Measurements from ENCODE around the gene PHLDA3.

The PHLDA3 gene

DNA sequence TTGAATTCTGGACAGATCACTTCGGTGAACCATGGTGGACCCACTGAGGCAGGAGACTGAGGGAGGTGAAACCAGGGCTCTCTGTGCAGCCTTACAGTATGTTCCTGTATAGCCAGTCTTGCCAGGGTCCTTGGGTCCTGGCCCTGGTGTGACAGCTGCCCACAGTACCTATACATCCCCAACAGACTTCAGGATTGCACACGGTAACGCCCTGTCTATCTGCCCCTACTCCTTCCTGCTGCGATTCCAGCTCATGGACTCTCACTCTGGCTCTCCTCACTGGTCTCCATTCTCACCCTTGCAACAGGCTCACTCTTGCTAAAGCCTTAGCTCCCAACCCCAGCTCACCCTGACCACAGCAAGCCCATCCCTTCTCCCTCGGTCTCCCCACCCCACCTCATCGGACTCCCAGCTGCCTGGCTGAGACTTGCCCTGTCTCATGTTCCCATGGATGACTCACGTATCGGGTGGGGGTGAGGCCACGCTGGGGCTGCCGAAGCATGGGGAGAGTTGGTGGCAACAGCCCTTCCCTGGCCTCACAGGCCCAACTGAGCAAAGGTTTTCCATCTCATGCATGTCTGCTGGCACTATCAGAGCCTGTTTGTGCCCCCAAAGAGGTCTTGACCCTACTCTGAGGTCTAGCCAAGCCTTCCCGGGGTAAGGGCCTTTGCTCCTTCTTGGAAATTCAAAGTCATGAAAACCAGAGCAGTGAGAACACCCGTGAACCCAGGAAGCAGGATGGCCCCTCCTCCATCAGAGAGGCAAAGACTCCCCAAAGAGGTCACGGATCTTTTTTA is 7.1 kb downstream of the PHLDA3 start:
- DNase-seq (ENCODE audit: low read depth in 3 of 3) = no peak

DNA sequence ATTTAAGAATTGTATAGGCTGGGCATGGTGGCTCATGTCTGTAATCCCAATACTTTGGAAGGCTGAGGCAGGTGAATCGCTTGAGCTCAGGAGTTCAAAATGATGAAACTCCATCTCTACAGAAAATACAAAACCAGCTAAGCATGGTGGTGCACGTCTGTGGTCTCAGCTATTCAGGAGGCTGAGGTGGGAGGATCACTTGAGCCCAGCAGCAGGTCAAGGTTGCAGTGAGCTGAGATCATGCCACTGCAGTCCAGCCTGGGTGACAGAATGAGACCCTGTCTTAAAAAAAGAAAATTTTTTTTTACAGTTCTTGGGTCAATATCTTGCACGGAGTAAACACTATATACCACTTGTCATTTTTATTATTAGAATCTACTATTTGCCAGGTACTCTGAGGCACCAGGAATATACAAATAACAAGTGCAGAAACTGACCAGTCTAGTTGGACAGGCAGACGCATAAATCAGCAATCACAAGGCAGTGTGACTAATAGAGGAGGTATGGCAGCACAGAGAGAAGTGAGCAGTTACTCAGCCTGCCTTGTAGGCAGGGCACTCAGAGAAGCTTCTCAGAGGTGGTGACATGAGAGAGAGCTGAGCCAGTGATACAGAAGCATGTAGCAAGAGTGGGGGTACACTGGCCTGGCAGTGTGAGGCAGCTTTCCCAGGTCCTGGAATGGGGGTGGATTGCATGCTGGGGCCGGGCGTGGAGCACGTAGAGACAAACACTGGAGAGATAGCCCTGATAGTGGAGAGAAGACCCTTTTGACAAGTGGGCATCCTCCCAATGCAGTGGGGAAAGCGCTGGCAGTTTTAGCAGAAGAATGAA is 8.0 kb downstream of the PHLDA3 start:
- no peak for DNase-seq (ENCODE audit: low read depth in 3 of 3)

DNA sequence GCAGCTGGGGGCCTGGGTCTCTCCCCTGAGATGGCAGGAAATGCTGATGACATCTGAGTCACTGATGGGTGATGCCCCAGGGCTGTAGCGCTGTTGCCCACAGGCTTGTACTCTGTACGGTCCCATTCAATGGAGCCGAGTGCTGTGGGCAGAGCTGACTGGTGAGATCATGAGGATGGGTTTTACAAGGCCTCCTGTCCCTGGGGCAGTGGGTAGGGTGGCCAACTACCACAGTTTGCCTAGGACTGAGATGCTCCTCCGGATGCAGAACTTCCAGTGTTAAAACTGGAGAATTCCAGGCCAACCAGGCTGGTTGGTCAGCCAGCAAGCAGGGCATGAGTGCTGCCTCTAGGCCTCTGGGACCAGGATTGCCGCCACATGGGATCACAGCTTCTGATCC is 9.2 kb downstream of the PHLDA3 start:
- no peak for DNase-seq (ENCODE audit: low read depth in 3 of 3)

DNA sequence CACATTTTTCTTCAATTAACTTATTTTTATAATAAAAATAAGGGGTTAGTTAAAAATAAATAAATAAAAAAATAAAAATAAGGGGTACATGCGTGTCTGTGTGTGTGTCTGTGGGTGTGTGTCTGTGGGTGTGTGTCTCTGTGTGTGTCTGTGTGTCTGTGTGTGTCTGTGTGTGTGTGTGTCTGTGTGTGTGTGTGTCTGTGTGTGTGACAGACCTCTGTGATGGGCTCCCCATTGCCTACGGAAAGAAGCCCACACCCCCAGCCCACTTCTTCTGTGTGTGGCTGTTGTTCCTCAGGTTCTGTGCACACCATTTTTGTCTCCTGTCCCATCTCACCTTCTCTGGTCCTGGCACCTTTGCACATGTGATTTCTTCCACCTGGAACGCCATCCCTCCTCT is 9.9 kb downstream of the PHLDA3 start:
- no peak for DNase-seq (ENCODE audit: low read depth in 3 of 3)

GRCh38 chr1:201457508-201457960 is 11.5 kb downstream of the PHLDA3 start:
- no peak for DNase-seq (ENCODE audit: low read depth in 3 of 3)

GRCh38 chr1:201456499-201457309 is 12.3 kb downstream of the PHLDA3 start:
- no peak for DNase-seq (ENCODE audit: low read depth in 3 of 3)

- no peak for DNase-seq (ENCODE audit: low read depth in 3 of 3)
Observed at GRCh38 chr1:201455098-201455497, 13.9 kb downstream of the PHLDA3 start.

DNA sequence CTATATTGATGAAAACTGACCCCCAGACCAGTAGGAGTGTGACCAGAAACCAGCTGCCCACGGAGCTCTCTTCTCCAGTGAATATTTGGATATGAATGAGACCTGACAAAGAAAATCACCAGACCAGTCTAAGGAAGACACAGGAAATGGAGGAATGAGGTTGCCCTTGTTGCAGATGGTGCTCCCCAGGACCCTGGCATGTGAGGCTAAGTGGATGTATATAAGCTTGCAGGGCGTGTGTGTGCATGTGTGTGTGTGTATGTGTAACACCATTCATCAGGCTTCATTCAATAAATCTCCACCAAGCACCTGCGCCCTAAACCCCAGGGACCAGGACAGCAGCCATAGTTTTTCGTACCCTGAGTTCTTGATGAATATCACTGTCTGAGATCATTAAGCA is 14.4 kb downstream of the PHLDA3 start:
- no peak for DNase-seq (ENCODE audit: low read depth in 3 of 3)

DNA sequence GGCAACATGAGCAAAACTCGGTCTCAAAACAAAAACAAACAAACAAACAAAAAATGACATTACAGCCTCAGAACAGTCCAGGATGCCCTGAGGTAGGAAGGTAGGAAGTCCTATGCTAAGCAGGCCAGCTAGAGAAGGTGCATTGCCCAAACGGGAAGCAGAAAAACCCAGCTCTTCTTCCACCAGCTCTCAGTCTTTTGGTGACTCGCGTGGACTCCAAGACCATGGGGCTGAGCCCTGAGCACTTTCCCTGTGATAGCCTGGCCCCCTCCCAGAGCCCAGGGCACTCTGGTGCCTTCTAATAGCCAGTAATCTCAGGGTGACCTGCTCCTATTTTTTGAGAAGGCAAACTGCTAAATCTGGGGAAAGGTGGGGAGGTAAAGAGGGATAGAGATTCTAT is 16.1 kb downstream of the PHLDA3 start:
- no peak for DNase-seq (ENCODE audit: low read depth in 3 of 3)

- DNase-seq (ENCODE audit: low read depth in 3 of 3) = no peak
Observed at GRCh38 chr1:201450721-201451291, 18.2 kb downstream of the PHLDA3 start.

- no peak for DNase-seq (ENCODE audit: low read depth in 3 of 3)
Observed at GRCh38 chr1:201448990-201449389, 20.0 kb downstream of the PHLDA3 start.

- DNase-seq (ENCODE audit: low read depth in 3 of 3) = peak; percentile 25 to 39 (median 34)
Observed at GRCh38 chr1:201447903-201448871, 20.8 kb downstream of the PHLDA3 start.

- DNase-seq (ENCODE audit: low read depth in 3 of 3) = no peak
Observed at GRCh38 chr1:201445310-201445709, 23.7 kb downstream of the PHLDA3 start.

GRCh38 chr1:201444792-201445191 is 24.2 kb downstream of the PHLDA3 start:
- no peak for DNase-seq (ENCODE audit: low read depth in 3 of 3)

GRCh38 chr1:201443747-201444146 is 25.2 kb downstream of the PHLDA3 start:
- no peak for DNase-seq (ENCODE audit: low read depth in 3 of 3)

GRCh38 chr1:201436969-201437368 is 32.0 kb downstream of the PHLDA3 start:
- DNase-seq (ENCODE audit: low read depth in 3 of 3) = no peak

DNA sequence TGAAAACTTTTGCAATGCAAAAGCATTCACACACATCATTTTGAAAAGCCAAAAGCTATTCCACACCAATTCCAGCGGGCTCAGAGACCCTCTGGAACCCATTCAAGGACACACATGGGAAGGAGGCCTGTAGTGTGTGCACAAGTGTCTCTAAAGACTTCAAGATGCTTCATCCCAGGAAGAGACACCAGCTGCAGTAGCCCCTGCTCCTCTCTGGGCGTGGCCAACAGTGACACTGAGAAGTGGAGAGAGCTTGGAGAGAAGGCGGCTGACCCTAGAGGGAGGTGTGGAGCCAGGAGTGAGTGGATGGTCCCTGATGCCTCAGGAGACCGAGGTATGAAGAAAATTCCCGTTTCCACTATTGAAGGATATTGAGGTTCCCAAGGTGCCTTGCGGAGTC is 32.6 kb downstream of the PHLDA3 start:
- no peak for DNase-seq (ENCODE audit: low read depth in 3 of 3)

- no peak for DNase-seq (ENCODE audit: low read depth in 3 of 3)
Observed at GRCh38 chr1:201434266-201434665, 34.7 kb downstream of the PHLDA3 start.

GRCh38 chr1:201433609-201434008 is 35.4 kb downstream of the PHLDA3 start:
- DNase-seq (ENCODE audit: low read depth in 3 of 3) = no peak

DNA sequence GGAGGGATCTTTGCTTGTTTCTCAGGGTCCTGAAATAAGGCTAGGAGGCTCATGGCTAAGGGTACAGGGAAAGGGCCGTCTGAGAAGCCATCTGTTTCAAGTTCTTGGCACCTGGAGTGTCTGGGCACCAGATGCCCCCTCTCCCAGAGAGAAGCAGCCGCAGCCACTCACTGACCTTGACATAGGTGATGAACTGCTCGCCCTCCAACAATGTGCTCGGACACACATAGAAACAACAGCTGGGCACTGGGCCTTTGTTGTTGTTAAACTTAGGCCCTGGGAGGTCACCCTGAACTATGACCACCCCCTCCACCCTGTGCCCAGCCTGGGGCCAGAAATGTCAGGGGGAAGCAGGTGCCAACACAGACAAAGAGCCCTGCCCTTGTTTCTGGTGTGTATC is 38.2 kb downstream of the PHLDA3 start:
- DNase-seq (ENCODE audit: low read depth in 3 of 3) = no peak

Data from stimulated activated CD4-positive, alpha-beta T cell treated with anti-CD3 and anti-CD28 coated beads, TNF-alpha, amount 100 ng/mL, for 4 hours (primary cell).